CD14-positive monocyte (primary cell): ENCODE measurements around the gene BHMT. TPM values are rescaled to one million over a fixed set of nuclear protein-coding genes. Genes with fewer than 3 reads are reported as not detected.

Experiments used
- DNase-seq, 3 donors: peaks; one replicate each; pipeline ENCODE4 v3.0.0-alpha.2; 2011 to 2022
- H2AFZ ChIP-seq: 2 replicates; pipeline ENCODE4 v1.6.0; 2012; ENCODE audit warnings: mild to moderate bottlenecking, low read depth, low read length, inconsistent platforms; ENCODE audit not compliant: insufficient read depth, poor library complexity, severe bottlenecking
- H3K27ac ChIP-seq, 2 donors: 1 replicate in 1 of 2; 2 replicates in 1 of 2; pipeline ENCODE4 v1.5.1; 2012 to 2013; ENCODE audit warnings: low read length in 2 of 2, control low read depth in 1 of 2, inconsistent platforms in 1 of 2, low read depth in 1 of 2, mild to moderate bottlenecking in 1 of 2
- H3K27me3 ChIP-seq, 2 donors: one replicate each; pipeline versions ENCODE4 v1.6.0 to v1.6.1; 2011 to 2013; ENCODE audit warnings: low read length in 2 of 2; ENCODE audit not compliant: control insufficient read depth in 2 of 2, insufficient read depth in 2 of 2
- H3K36me3 ChIP-seq, 2 donors: replicated peaks in 1 of 2; 1 replicate in 1 of 2; 2 replicates in 1 of 2; pipeline versions ENCODE4 v1.5.1 to v1.6.1; 2012 to 2013; ENCODE audit warnings: low read length in 2 of 2, control low read depth in 1 of 2, inconsistent platforms in 1 of 2, mild to moderate bottlenecking in 1 of 2; ENCODE audit not compliant: insufficient read depth in 2 of 2, control insufficient read depth in 1 of 2
- H3K4me1 ChIP-seq, 2 donors: 1 replicate in 1 of 2; 2 replicates in 1 of 2; pipeline versions ENCODE4 v1.5.1 to v1.6.1; 2012 to 2013; ENCODE audit warnings: low read length in 2 of 2, control low read depth in 1 of 2, inconsistent platforms in 1 of 2, mild to moderate bottlenecking in 1 of 2, moderate library complexity in 1 of 2; ENCODE audit not compliant: insufficient read depth in 2 of 2, control insufficient read depth in 1 of 2
- H3K4me2 ChIP-seq: replicated peaks from 2 replicates; pipeline ENCODE3; 2012; ENCODE audit warnings: low read length, moderate library complexity, mild to moderate bottlenecking; ENCODE audit not compliant: poor library complexity, severe bottlenecking; ENCODE audit errors: extremely low read depth
- H3K4me3 ChIP-seq, 3 experiments: fragments of 200-600 bp in 1 of 3; sonication (generic) in 1 of 3; replicated peaks in 1 of 3; 1 replicate in 2 of 3; 2 replicates in 1 of 3; pipeline ENCODE4 v1.5.1; 2011 to 2013; ENCODE audit warnings: low read length in 3 of 3, mild to moderate bottlenecking in 3 of 3, control low read depth in 2 of 3, low read depth in 2 of 3, inconsistent platforms in 1 of 3, moderate library complexity in 1 of 3
- H3K79me2 ChIP-seq: 2 replicates; pipeline ENCODE4 v1.6.0; 2012; ENCODE audit warnings: mild to moderate bottlenecking, control low read depth, inconsistent platforms, low read length, moderate library complexity; ENCODE audit not compliant: insufficient read depth
- H3K9ac ChIP-seq: 2 replicates; pipeline ENCODE4 v1.6.0; 2017; ENCODE audit warnings: low read length, mild to moderate bottlenecking; ENCODE audit not compliant: insufficient read depth, poor library complexity, severe bottlenecking
- H3K9me3 ChIP-seq, 2 donors: replicated peaks in 1 of 2; 1 replicate in 1 of 2; 2 replicates in 1 of 2; pipeline versions ENCODE4 v1.5.1 to v1.6.1; 2012 to 2013; ENCODE audit warnings: low read length in 2 of 2, control low read depth in 1 of 2; ENCODE audit not compliant: control insufficient read depth in 1 of 2, insufficient read depth in 1 of 2
- H4K20me1 ChIP-seq: 2 replicates; pipeline ENCODE4 v1.6.0; 2012; ENCODE audit warnings: mild to moderate bottlenecking, low read length, control low read depth, moderate library complexity; ENCODE audit not compliant: insufficient read depth
- H3K27ac Mint-ChIP-seq, 7 donors: one replicate each; pipeline ENCODE4 v1.8.0; 2020; ENCODE audit warnings: mild to moderate bottlenecking in 7 of 7, mixed read lengths in 7 of 7, moderate library complexity in 6 of 7, inconsistent platforms in 2 of 7
- H3K27me3 Mint-ChIP-seq, 3 donors: one replicate each; pipeline ENCODE4 v1.8.0; 2021 to 2022; ENCODE audit warnings: low read depth in 3 of 3, mild to moderate bottlenecking in 3 of 3, mixed read lengths in 3 of 3, moderate library complexity in 3 of 3, inconsistent platforms in 1 of 3
- H3K36me3 Mint-ChIP-seq, 2 donors: one replicate each; pipeline ENCODE4 v1.8.0; 2020; ENCODE audit warnings: mixed read lengths in 2 of 2, inconsistent platforms in 1 of 2, mild to moderate bottlenecking in 1 of 2
- H3K4me1 Mint-ChIP-seq: one replicate; pipeline ENCODE4 v1.8.0; 2020; ENCODE audit warnings: mild to moderate bottlenecking, mixed read lengths
- H3K4me3 Mint-ChIP-seq, 2 donors: one replicate each; pipeline ENCODE4 v1.8.0; 2020; ENCODE audit warnings: mild to moderate bottlenecking in 2 of 2, mixed read lengths in 2 of 2, moderate library complexity in 1 of 2
- H3K9me3 Mint-ChIP-seq, 7 donors: one replicate each; pipeline ENCODE4 v1.8.0; 2020 to 2022; ENCODE audit warnings: mixed read lengths in 7 of 7, mild to moderate bottlenecking in 6 of 7, moderate library complexity in 6 of 7, inconsistent platforms in 2 of 7
- WGBS: methylation state at CpG from one replicate; pipeline ENCODE4 v1.1.5; 2013; ENCODE audit warnings: missing lambda C conversion rate; ENCODE audit not compliant: insufficient coverage; 5-methylcytosine and 5-hydroxymethylcytosine counted together
- intact Hi-C, 2 donors: fragments of 100-400 bp; cut with micrococcal nuclease; formaldehyde crosslinking; loops; one replicate each; pipeline versions ENCODE4 v1.15.0 to v1.15.1; 2023
- polyA minus RNA-seq: library from RNA; depleted of rRNA, polyadenylated mRNA; stranded (reverse); fragments of >200 nt; gene quantifications from 2 replicates; pipeline ENCODE4 v1.2.3, GENCODE V29; 2012
- polyA plus RNA-seq, 3 donors: library from polyadenylated mRNA; depleted of rRNA in 1 of 3; unstranded in 2 of 3; stranded (reverse) in 1 of 3; fragments of 300-500 nt in 2 of 3; fragments of >200 nt in 1 of 3; fragmentation: Illumina TruSeq in 2 of 3; gene quantifications; 1 replicate in 2 of 3; 2 replicates in 1 of 3; pipeline ENCODE4 v1.2.3, GENCODE V29; 2012 to 2021
- total RNA-seq, 12 experiments: library from RNA in 1 of 12; stranded (reverse) in 1 of 12; fragments of 120-200 nt in 1 of 12; gene quantifications; one replicate each; pipeline ENCODE4 v1.2.4 and lab custom pipeline; 2013 to 2026; ENCODE audit warnings: mixed read lengths in 6 of 12, inconsistent platforms in 1 of 12
- TF ChIP-seq, protein P1 (sequence below): fragments of 200-600 bp; IDR thresholded peaks from one replicate; pipeline ENCODE4 v1.8.0; 2022; ENCODE audit warnings: antibody characterized with exemption, mild to moderate bottlenecking

BHMT gene
- total RNA-seq (2013) = not detected
- not detected for polyA plus RNA-seq
- not detected in 2 replicates for polyA minus RNA-seq
- total RNA-seq (lab: John Stamatoyannopoulos, UW) = 0 to 1.1 (median 0.06) reads per million in 11 experiments

- H2AFZ ChIP-seq = no peak within 1 kb of the TSS
- no peaks in the 10 kb centered on the region for H4K20me1 ChIP-seq
- H3K36me3 Mint-ChIP-seq = peaks cover 0 to 4% of the 10 kb centered on the region in 2 donors
- H3K27ac Mint-ChIP-seq = no peak within 1 kb of the TSS
- H3K79me2 ChIP-seq = no peaks in the 10 kb centered on the region
- peak within 1 kb of the TSS in 1 of 2 donors; percentile 82 for H3K4me3 Mint-ChIP-seq
- TF ChIP-seq, protein P1, sequence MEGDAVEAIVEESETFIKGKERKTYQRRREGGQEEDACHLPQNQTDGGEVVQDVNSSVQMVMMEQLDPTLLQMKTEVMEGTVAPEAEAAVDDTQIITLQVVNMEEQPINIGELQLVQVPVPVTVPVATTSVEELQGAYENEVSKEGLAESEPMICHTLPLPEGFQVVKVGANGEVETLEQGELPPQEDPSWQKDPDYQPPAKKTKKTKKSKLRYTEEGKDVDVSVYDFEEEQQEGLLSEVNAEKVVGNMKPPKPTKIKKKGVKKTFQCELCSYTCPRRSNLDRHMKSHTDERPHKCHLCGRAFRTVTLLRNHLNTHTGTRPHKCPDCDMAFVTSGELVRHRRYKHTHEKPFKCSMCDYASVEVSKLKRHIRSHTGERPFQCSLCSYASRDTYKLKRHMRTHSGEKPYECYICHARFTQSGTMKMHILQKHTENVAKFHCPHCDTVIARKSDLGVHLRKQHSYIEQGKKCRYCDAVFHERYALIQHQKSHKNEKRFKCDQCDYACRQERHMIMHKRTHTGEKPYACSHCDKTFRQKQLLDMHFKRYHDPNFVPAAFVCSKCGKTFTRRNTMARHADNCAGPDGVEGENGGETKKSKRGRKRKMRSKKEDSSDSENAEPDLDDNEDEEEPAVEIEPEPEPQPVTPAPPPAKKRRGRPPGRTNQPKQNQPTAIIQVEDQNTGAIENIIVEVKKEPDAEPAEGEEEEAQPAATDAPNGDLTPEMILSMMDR = no peak
- H3K4me3 ChIP-seq = no peak within 1 kb of the TSS
- peaks cover 44 to 49% (median 45%) of the 10 kb centered on the region in 3 donors for H3K27me3 Mint-ChIP-seq
- intact Hi-C loops = no loop called here
- no peak within 1 kb of the TSS for H3K27ac ChIP-seq
- H3K4me2 ChIP-seq = no peak within 1 kb of the TSS
- 41% methylated on average over 32 of the region's 32 CpGs for WGBS
- H3K4me1 Mint-ChIP-seq = peaks cover 29% of the 10 kb centered on the region
- H3K36me3 ChIP-seq = no peaks in the 10 kb centered on the region
- no peak within 1 kb of the TSS for H3K9ac ChIP-seq
- peaks cover 18 to 20% of the 10 kb centered on the region in 2 donors for H3K4me1 ChIP-seq
- H3K9me3 ChIP-seq = peaks cover 0 to 12% of the 10 kb centered on the region in 2 donors
- DNase-seq = no peak
- H3K27me3 ChIP-seq = peaks cover 42 to 54% of the 10 kb centered on the region in 2 donors
- peaks cover 0 to 7% (median 0%) of the 10 kb centered on the region in 7 donors for H3K9me3 Mint-ChIP-seq
Observed at GRCh38 chr5:79111387-79111959, at the start of gene BHMT. Gene BHMT (plus strand): TSS chr5:79111809. CDS start chr5:79111886, 77 bp downstream.

- Histone ChIP-seq H4K20me1 (no peaks in the 10 kb centered on the region), H3K27me3 (no peaks in the 10 kb centered on the region), H3K79me2 (no peaks in the 10 kb centered on the region), H3K9ac (no peak overlapping the region), H3K36me3 (no peaks in the 10 kb centered on the region), H3K27ac (no peak overlapping the region), H3K4me3 (no peak overlapping the region), H2AFZ (no peak overlapping the region), H3K4me1 (no peaks in the 10 kb centered on the region), H3K9me3 (no peaks in the 10 kb centered on the region), H3K4me2 (no peak overlapping the region)
- Mint-ChIP-seq H3K27me3 (peaks cover 4 to 11% (median 5%) of the 10 kb centered on the region in 3 donors), H3K4me1 (no peaks in the 10 kb centered on the region), H3K27ac (no peak overlapping the region), H3K36me3 (no peaks in the 10 kb centered on the region), H3K9me3 (peaks cover 0 to 2% (median 0%) of the 10 kb centered on the region in 7 donors), H3K4me3 (no peak overlapping the region)
- DNase-seq = no peak
- TF ChIP-seq, protein P1 = no peak
- intact Hi-C loops = no loop called here
- WGBS = 100% methylated on average over 2 of the region's 3 CpGs
Observed at GRCh38 chr5:79062436-79062835, 49.2 kb upstream of the BHMT start.
